ENCODE measurements around the gene ADAM19.

DNA sequence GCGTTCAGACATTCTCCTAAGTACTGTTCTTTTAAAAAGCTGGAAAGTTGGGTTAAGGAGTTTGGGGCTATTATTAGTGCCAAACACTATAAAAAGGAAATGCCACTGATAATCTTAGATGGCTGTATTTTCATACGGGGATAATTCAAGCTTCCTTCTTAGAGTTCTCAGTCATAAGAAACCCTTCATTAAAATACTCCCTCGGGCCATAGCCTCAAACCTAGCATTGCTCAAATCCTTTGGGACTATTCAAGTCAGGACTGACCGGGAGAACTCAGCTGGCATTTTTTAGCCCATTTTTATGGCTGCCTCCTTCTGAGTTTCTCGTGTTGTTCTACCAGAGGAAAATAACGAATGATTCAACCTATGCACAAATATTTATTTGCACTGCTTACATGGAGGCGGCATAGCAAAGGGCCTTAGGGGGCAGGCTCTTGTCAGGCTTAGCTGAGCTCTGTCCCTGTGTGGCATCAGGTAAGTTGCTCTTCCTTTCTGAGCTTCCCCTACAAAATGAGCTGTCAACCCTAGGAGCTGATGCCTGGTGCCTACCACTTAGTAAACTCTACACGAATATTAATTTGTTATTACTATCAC lies 33.5 kb upstream of the ADAM19 start:
- TF ChIP-seq EZH2phosphoT487 (IDR thresholded peaks at IDR 0.05; ENCODE audit: borderline replicate concordance, low read depth, low read length) (no peak), CTCF (conservative IDR thresholded peaks at IDR 0.05; ENCODE audit: low read length) (no peak)
